ENCODE measurements around the gene CHFR.
"Not testable (repeated sequence)": the region's sequence is repeated elsewhere in the genome, so short reads cannot be mapped to it uniquely, and the experiment has no call there.

Gene CHFR

DNA sequence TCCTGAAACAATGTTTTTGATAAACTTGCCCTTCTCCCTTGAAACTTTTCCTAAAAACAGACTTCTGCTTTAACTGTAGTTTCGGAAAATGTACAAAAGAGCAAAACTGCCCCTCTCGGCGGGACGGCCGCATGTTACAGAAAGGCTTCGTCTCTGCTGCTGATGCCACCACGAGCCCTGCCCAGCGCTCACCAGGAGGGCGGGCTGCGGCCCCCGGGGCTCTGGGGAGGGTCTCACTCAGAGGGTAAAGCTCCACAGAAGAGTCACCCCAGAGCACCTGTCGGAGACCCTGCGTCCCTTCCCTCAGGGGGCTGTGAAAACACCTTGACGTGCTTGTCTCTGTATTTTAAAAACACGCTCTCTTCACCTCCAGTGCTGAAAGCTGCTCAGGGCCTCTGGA lies 46.3 kb downstream of the CHFR start:
- no peak for DNase-seq (ENCODE audit: low read depth in 2 of 3, low spot score in 2 of 3)

GRCh38 chr12:132840536-132840935 lies 46.9 kb downstream of the CHFR start:
- no peak for DNase-seq (ENCODE audit: low read depth in 2 of 3, low spot score in 2 of 3)

DNA sequence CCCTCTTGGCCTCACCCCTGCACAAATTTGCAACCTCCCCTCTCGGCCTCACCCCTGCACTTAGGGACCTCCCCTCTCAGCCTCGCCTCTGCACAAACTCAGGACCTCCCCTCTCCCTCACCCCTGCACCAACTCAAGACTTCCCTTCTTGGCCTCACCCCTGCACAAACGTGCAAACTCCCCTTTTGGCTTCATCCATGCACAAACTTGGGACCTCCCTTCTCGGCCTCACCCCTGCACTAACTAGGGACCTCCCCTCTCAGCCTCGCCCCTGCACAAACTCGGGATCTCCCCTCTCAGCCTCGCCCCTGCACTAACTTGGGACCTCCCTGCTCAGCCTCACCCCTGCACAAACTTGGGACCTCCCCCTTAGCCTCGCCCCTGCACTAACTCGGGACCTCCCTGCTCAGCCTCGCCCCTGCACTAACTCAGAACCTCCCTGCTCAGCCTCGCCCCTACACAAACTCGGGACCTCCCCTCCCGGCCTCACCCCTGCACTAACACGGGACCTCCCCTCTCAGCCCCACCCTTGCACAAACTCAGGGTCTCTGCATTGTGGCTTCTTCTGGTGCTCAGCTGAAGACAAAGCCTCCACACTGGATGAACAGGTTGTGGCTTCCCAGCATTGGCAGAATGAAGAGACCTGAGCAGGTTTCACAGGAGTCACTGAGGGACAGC lies 47.7 kb downstream of the CHFR start:
- no peak for DNase-seq (ENCODE audit: low read depth in 2 of 3, low spot score in 2 of 3)

DNA sequence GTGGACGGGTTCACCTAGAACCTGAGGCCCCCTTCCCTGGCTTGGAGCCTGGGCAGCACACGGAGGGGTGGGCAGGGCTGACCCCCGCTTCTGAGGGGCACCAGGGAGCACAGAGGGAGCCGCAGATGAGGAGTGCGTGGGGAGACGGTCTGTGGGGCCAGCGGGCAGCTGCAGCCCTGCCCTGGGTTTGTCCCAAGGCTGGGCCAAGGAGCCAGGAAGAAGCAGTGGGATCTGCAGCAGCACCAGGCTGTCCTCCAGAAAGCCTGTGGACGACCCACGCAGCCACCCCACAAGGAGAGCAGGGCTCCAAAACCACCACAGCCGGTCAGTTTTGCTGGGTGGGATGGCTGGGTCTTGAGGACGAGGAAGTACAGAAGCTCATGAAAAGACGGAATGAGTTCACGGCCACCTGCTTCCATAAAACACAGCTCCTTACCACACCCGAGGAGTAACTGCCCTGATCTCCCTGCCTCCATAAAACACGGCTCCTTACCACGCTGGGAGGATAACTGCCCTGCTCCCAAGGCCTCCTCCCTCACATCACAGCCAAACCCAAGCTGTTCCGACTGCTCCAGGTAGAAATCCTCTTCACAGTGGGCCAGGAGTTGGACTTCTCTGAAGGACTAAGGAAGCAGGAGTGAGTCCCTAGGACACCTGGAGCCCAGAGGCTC lies 48.9 kb downstream of the CHFR start:
- DNase-seq (ENCODE audit: low read depth in 2 of 3, low spot score in 2 of 3), result no peak

- DNase-seq (ENCODE audit: low read depth in 2 of 3, low spot score in 2 of 3), result no peak
Observed at GRCh38 chr12:132837693-132838409, 49.6 kb downstream of the CHFR start.

DNA sequence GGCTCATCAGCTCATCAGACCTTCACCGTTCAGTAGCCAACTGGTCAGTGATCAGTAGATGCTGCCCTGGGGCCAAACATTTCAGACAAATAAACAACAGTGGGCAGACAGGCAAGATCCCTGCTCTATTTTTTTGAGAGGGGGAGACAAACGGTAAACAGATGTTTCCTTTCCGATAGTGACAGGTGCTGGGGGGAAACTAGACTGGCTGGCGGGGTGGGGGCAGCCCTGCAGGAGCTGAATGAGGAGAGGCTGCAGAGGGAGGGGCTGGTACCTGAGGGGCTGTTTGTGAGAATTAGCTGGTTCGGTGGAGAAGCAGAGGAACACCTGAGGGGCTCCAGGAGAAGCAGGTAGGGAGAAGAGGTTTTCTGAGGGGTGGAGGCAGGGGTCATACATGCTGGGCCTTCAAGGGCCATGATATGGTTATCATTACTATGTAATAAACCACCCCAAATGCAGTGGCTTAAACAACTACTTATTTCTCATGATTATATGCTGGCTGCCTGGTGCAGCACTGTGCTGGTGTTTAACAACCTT lies 50.5 kb downstream of the CHFR start:
- DNase-seq (ENCODE audit: low read depth in 2 of 3, low spot score in 2 of 3), result no peak

- DNase-seq (ENCODE audit: low read depth in 2 of 3, low spot score in 2 of 3), result not testable (repeated sequence)
Observed at GRCh38 chr12:132836230-132836629, 51.2 kb downstream of the CHFR start.

- DNase-seq (ENCODE audit: low read depth in 2 of 3, low spot score in 2 of 3), result no peak
Observed at GRCh38 chr12:132835076-132836025, 52.1 kb downstream of the CHFR start.

GRCh38 chr12:132834181-132834711 lies 53.2 kb downstream of the CHFR start:
- DNase-seq (ENCODE audit: low read depth in 2 of 3, low spot score in 2 of 3), result no peak

DNA sequence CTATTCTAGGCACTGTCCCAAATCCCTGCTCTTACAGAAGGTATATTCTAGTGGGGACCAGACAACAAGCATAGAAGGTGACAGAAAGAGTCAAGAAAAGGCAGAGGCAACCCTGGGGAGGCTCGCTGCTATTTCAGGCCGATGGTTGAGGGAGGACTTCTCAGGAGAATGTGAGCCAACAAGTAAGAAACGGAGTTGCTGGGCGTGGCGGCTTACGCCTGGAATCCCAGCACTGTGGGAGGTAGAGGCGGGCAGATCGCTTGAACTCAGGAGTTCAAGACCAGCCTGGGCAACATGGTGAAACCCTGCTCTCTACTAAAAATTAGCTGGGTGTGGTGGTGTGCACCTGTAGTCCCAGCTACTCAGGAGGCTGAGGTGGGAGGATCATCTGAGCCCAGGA lies 54.1 kb downstream of the CHFR start:
- no peak for DNase-seq (ENCODE audit: low read depth in 2 of 3, low spot score in 2 of 3)

DNA sequence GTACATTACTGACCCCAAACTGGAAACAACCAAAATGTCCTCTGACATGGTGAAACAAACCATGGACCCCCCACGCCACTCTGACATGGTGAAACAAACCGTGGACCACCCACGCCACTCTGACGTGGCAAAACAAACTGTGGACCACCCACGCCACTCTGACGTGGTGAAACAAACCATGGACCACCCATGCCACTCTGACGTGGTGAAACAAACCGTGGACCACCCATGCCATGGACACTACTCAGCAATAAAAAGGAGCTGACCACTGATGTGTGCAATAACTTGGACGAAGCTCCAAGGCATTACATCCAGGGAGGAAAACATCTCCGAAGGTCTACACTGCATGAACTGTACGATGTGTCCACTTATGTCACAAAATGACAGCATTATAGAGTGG lies 55.6 kb downstream of the CHFR start:
- DNase-seq (ENCODE audit: low read depth in 2 of 3, low spot score in 2 of 3), result no peak

DNA sequence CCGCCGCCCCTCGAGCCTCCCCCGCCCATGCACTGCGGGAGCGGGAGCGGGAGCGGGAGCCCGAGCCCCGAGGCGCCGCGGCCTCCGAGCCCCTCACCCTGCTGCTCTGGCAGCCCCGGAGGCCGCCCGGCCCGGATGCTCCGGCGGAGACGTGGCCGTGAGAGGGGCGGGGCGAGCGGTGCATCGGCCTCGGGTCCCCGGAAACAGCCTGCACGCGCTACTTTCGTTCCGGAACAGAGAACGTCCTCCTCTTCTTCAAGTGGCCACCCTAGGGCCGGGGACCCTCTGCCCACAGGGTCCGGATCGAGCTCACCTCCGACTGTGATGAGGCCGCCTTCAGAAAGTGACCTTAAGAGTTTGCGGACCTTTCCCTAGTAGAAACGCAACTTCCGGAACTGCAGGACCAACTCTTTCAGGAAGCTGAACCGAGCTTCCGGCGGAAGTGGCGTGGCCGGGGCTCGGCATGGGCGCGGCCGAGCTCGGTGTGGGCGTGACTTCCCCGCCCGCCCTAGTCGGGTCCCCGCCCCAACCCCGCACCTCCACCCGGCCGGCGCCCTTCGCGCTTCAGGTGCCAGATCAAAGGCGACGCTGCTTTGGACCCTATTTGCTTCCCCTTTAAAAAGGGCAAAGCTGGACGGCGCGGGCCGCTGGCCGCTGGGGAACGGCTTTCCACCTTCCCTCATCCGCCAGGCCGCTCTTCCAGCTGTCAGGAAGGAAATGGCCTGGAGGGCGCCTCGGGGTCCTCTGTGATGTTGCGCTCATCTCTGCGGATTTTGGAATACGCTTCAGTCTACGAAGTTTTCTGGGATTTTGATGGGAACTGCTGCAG lies 58.5 kb downstream of the CHFR start, which contains the start of gene GOLGA3:
Gene GOLGA3 (minus strand): TSS at position 164 of the 829 bp plus-strand sequence. CDS start 6,741 bp downstream, outside the sequence.
- peak; percentile 85 to 90 (median 89) for DNase-seq (ENCODE audit: low read depth in 2 of 3, low spot score in 2 of 3)

- DNase-seq (ENCODE audit: low read depth in 2 of 3, low spot score in 2 of 3), result peak in 2 of 3 experiments; percentile 27 to 33
Observed at GRCh38 chr12:132827763-132828703, 59.4 kb downstream of the CHFR start.

- DNase-seq (ENCODE audit: low read depth in 2 of 3, low spot score in 2 of 3), result no peak
Observed at GRCh38 chr12:132825861-132826260, 61.5 kb downstream of the CHFR start.

- DNase-seq (ENCODE audit: low read depth in 2 of 3, low spot score in 2 of 3), result no peak
Observed at GRCh38 chr12:132825089-132825488, 62.3 kb downstream of the CHFR start.

DNA sequence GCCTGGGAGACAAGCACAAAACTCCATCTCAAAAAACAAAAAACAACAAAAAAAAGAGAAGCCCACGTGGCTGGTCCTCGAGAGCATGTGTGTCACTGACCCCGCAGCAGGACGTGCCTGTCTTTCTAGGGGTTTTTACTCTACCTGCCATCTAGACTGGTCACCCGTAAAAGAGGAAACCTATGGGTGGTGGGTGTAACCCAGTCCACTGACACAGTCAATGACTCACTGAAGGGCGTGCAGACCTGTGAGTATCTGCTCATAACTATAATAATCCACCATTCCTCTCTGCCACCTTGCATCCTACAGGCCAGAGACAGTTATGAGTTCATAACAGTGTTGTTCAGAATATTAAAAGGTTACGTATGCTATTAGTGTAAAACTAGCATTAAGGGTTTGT lies 63.4 kb downstream of the CHFR start:
- no peak for DNase-seq (ENCODE audit: low read depth in 2 of 3, low spot score in 2 of 3)

DNA sequence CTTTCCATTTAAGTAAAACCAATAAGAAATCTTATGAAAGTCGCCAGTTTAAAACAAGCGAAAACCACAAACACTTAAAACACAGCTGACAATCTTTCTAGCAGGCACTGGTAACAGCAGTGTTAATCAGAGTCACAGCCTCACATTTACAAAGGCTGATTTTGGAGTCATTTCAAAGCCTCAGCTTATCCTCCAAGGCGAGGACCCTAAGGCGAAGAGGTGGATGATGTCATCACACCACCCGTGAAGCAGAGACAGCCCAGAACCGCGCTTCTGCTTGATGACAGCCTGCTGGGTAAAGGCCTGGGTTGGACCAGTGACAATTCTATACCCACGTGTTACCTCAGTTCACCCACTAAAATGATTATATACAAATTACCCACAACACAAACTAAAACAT lies 68.8 kb downstream of the CHFR start:
- no peak for DNase-seq (ENCODE audit: low read depth in 2 of 3, low spot score in 2 of 3)

DNA sequence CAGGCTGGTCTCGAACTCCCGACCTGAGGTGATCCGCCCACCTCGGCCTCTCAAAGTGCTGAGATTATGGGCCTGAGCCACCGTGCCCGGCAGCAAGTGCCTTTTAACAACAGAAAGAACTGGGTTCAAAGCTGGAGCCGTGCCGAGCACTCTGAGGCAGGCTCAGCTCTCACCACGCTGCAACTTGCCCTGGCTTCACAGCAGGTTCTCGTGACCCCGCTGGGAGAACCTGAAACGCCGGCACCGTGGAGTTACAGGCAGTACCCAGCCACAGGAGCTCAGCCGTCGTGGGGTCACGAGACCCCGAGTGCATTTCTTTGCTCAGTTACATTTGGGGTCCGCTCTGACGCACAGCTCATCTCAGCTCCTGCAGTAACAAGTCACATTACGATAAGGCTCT lies 73.2 kb downstream of the CHFR start:
- no peak for DNase-seq (ENCODE audit: low read depth in 2 of 3, low spot score in 2 of 3)
